Ishikawa (cell line): ENCODE data around the gene EGR2.

ENCODE experiments used
- EGR1 ChIP-seq: IDR thresholded peaks from 2 replicates; pipeline ENCODE4 v1.6.1; 2012
- EP300 ChIP-seq: IDR thresholded peaks from 2 replicates; pipeline ENCODE4 v1.6.1; 2012; ENCODE audit warnings: borderline replicate concordance
- RAD21 ChIP-seq: IDR thresholded peaks from 2 replicates; pipeline ENCODE4 v1.6.1; 2012; ENCODE audit warnings: low read depth
- TAF1 ChIP-seq: IDR thresholded peaks from 2 replicates; pipeline ENCODE4 v1.6.1; 2012; ENCODE audit warnings: low read depth, mild to moderate bottlenecking
- YY1 ChIP-seq: IDR thresholded peaks from 2 replicates; pipeline ENCODE4 v1.6.1; 2012; ENCODE audit warnings: low read depth
- TF ChIP-seq, protein P1 (sequence below): IDR thresholded peaks from 2 replicates; pipeline ENCODE4 v1.6.1; 2012; ENCODE audit warnings: low read depth, mild to moderate bottlenecking
- TF ChIP-seq, protein P2 (sequence below): IDR thresholded peaks from 2 replicates; pipeline ENCODE4 v1.6.1; 2012
- TF ChIP-seq, protein P3 (sequence below): IDR thresholded peaks from 2 replicates; pipeline ENCODE4 v1.6.1; 2012

- TF ChIP-seq, protein P1, sequence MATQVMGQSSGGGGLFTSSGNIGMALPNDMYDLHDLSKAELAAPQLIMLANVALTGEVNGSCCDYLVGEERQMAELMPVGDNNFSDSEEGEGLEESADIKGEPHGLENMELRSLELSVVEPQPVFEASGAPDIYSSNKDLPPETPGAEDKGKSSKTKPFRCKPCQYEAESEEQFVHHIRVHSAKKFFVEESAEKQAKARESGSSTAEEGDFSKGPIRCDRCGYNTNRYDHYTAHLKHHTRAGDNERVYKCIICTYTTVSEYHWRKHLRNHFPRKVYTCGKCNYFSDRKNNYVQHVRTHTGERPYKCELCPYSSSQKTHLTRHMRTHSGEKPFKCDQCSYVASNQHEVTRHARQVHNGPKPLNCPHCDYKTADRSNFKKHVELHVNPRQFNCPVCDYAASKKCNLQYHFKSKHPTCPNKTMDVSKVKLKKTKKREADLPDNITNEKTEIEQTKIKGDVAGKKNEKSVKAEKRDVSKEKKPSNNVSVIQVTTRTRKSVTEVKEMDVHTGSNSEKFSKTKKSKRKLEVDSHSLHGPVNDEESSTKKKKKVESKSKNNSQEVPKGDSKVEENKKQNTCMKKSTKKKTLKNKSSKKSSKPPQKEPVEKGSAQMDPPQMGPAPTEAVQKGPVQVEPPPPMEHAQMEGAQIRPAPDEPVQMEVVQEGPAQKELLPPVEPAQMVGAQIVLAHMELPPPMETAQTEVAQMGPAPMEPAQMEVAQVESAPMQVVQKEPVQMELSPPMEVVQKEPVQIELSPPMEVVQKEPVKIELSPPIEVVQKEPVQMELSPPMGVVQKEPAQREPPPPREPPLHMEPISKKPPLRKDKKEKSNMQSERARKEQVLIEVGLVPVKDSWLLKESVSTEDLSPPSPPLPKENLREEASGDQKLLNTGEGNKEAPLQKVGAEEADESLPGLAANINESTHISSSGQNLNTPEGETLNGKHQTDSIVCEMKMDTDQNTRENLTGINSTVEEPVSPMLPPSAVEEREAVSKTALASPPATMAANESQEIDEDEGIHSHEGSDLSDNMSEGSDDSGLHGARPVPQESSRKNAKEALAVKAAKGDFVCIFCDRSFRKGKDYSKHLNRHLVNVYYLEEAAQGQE = no peak
- TF ChIP-seq TAF1 (no peak), EGR1 (no peak), EP300 (no peak), YY1 (no peak), RAD21 (no peak)
- TF ChIP-seq, protein P2, sequence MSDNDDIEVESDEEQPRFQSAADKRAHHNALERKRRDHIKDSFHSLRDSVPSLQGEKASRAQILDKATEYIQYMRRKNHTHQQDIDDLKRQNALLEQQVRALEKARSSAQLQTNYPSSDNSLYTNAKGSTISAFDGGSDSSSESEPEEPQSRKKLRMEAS = no peak
- TF ChIP-seq, protein P3, sequence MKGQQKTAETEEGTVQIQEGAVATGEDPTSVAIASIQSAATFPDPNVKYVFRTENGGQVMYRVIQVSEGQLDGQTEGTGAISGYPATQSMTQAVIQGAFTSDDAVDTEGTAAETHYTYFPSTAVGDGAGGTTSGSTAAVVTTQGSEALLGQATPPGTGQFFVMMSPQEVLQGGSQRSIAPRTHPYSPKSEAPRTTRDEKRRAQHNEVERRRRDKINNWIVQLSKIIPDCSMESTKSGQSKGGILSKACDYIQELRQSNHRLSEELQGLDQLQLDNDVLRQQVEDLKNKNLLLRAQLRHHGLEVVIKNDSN = no peak
These were observed 43.8 kb downstream of the EGR2 start for GRCh38 chr10:62772186-62772974.
